HCT116 (cell line): ENCODE measurements around the gene FIZ1.

Source experiments
- EZH2 ChIP-seq: fragments of 200-600 bp; sonication (generic); IDR thresholded peaks from 2 replicates; pipeline ENCODE4 v1.6.1; 2017; ENCODE audit warnings: antibody characterized with exemption, mixed run types
- TF ChIP-seq, protein P1 (sequence below), 3 experiments: fragments of 200-600 bp in 1 of 3; sonication (generic) in 1 of 3; IDR thresholded peaks in 2 of 3; conservative IDR thresholded peaks in 1 of 3; 2 replicates each; pipeline ENCODE4 v1.5.1; 2012 to 2017; ENCODE audit warnings: low read depth in 2 of 3, low read length in 2 of 3, antibody characterized with exemption in 1 of 3, borderline replicate concordance in 1 of 3, control low read depth in 1 of 3, mild to moderate bottlenecking in 1 of 3, mixed read lengths in 1 of 3, mixed run types in 1 of 3, moderate library complexity in 1 of 3; ENCODE audit not compliant: insufficient read depth in 1 of 3

- TF ChIP-seq, protein P1, sequence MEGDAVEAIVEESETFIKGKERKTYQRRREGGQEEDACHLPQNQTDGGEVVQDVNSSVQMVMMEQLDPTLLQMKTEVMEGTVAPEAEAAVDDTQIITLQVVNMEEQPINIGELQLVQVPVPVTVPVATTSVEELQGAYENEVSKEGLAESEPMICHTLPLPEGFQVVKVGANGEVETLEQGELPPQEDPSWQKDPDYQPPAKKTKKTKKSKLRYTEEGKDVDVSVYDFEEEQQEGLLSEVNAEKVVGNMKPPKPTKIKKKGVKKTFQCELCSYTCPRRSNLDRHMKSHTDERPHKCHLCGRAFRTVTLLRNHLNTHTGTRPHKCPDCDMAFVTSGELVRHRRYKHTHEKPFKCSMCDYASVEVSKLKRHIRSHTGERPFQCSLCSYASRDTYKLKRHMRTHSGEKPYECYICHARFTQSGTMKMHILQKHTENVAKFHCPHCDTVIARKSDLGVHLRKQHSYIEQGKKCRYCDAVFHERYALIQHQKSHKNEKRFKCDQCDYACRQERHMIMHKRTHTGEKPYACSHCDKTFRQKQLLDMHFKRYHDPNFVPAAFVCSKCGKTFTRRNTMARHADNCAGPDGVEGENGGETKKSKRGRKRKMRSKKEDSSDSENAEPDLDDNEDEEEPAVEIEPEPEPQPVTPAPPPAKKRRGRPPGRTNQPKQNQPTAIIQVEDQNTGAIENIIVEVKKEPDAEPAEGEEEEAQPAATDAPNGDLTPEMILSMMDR (IDR thresholded peaks at IDR 0.05 in 2 of 3, conservative IDR thresholded peaks at IDR 0.05 in 1 of 3; ENCODE audit: borderline replicate concordance in 1 of 3, insufficient read depth in 1 of 3, low read depth in 2 of 3, low read length in 2 of 3): no peak
- no peak for TF ChIP-seq EZH2
These were observed 45.0 kb downstream of the FIZ1 start for GRCh38 chr19:55554302-55554701.
